Activated naive CD8-positive, alpha-beta T cell treated with anti-CD3 and anti-CD28 coated beads for 36 hours (primary cell): ENCODE measurements around the gene RHOBTB1. TPM values are rescaled to one million over a fixed set of nuclear protein-coding genes. Genes with fewer than 3 reads are reported as not detected.
A peak's percentile ranks its signal among the peaks of the same experiment; 100 is the strongest.

Experiments
- DNase-seq: peaks from one replicate; pipeline ENCODE4 v3.0.0; 2021
- H3K27ac Mint-ChIP-seq: one replicate; pipeline ENCODE4 v1.8.0; 2022; ENCODE audit warnings: mild to moderate bottlenecking, moderate library complexity, mixed read lengths
- H3K27me3 Mint-ChIP-seq: one replicate; pipeline ENCODE4 v1.8.0; 2022; ENCODE audit warnings: mild to moderate bottlenecking, mixed read lengths
- H3K36me3 Mint-ChIP-seq: one replicate; pipeline ENCODE4 v1.8.0; 2021; ENCODE audit warnings: mild to moderate bottlenecking, mixed read lengths
- H3K4me1 Mint-ChIP-seq: one replicate; pipeline ENCODE4 v1.8.0; 2021; ENCODE audit warnings: mixed read lengths
- H3K4me3 Mint-ChIP-seq: one replicate; pipeline ENCODE4 v1.8.0; 2022; ENCODE audit warnings: mild to moderate bottlenecking, moderate library complexity, mixed read lengths
- H3K9me3 Mint-ChIP-seq: one replicate; pipeline ENCODE4 v1.8.0; 2022; ENCODE audit warnings: mixed read lengths
- total RNA-seq, 2 experiments: library from RNA; stranded (reverse); gene quantifications; one replicate each; pipeline ENCODE4 v1.2.3, GENCODE V29; 2021

The RHOBTB1 gene
- total RNA-seq, 2 experiments from 2014 or later = 0.16 TPM; not detected in 1

DNA sequence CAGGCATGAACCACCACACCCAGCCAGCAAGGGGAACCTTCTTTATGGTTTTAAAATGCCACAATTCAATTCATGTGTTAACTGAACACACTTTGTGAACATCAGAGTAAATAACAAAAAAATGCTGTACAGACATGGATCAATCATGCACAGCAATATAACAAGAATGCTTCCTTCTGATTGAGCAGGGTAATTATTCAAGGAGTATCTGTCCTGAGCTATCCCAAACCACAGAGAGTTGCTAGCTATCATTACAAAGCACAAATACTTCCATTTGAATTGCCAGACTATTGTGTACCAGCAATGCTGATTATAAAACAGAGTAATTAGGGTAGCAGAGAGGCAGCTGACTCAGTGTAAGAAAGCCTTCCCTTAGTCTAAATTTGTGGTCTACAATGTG is 11.3 kb upstream of the RHOBTB1 start:
- DNase-seq = no peak
- Mint-ChIP-seq H3K9me3 (no peaks in the 10 kb centered on the region), H3K4me1 (no peaks in the 10 kb centered on the region), H3K27me3 (peaks cover 6% of the 10 kb centered on the region), H3K4me3 (no peak overlapping the region), H3K27ac (no peak overlapping the region), H3K36me3 (no peaks in the 10 kb centered on the region)

GRCh38 chr10:60954035-60954434 is 10.1 kb upstream of the RHOBTB1 start:
- Mint-ChIP-seq H3K27me3 (peaks cover 11% of the 10 kb centered on the region), H3K36me3 (no peaks in the 10 kb centered on the region), H3K27ac (no peak overlapping the region)

DNA sequence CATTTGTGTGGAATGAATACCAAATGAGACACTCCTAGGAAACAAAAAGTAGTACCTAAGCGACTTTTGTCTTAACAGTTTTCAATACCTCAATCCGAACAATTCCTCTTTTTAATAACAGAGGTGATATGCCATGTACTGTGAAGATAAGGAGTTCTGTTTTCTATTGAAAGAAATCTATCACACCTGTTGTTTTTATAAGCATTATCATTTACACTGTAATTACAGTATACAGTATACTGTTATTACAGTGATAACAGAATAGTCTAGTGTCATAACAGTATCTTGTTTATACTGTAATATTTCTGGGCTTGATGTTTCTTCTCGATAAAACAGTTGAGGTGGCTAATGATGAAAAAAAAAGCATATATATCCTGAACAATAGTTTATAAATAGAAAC is 9.4 kb upstream of the RHOBTB1 start:
- Mint-ChIP-seq H3K27ac (no peak overlapping the region), H3K36me3 (no peaks in the 10 kb centered on the region), H3K9me3 (no peaks in the 10 kb centered on the region), H3K27me3 (peaks cover 17% of the 10 kb centered on the region), H3K4me1 (no peaks in the 10 kb centered on the region), H3K4me3 (no peak overlapping the region)
- no peak for DNase-seq

More at GRCh38 chr10:60954035-60954434, 10.1 kb upstream of the RHOBTB1 start:
- H3K4me1 Mint-ChIP-seq = no peaks in the 10 kb centered on the region
- no peak overlapping the region for H3K4me3 Mint-ChIP-seq
- no peaks in the 10 kb centered on the region for H3K9me3 Mint-ChIP-seq
- no peak for DNase-seq

DNA sequence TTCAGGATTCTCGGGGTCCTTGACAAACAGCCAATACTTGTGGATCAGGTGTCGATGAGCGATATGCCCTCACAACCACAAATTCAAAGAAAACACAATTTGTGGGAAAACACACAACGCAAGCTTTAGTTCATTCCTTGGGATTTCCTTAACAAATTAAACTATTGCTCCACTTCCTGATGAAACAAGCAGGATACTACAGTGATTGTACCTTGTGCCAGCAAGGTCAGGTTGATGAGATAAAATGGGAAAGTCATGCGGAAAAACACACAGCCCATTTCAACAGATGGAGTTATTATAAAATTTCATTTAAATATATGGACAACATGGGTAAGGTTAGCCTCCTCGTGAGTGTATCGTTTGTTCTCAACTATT is 8.8 kb upstream of the RHOBTB1 start:
- peaks cover 22% of the 10 kb centered on the region for H3K27me3 Mint-ChIP-seq
- no peak for DNase-seq
- H3K9me3 Mint-ChIP-seq = no peaks in the 10 kb centered on the region
- no peaks in the 10 kb centered on the region for H3K36me3 Mint-ChIP-seq
- no peak overlapping the region for H3K4me3 Mint-ChIP-seq
- no peak overlapping the region for H3K27ac Mint-ChIP-seq
- H3K4me1 Mint-ChIP-seq = no peaks in the 10 kb centered on the region

- Mint-ChIP-seq H3K27me3 (peaks cover 22% of the 10 kb centered on the region), H3K4me3 (no peak overlapping the region), H3K4me1 (no peaks in the 10 kb centered on the region), H3K36me3 (no peaks in the 10 kb centered on the region), H3K9me3 (no peaks in the 10 kb centered on the region), H3K27ac (no peak overlapping the region)
- DNase-seq = no peak
Measured at GRCh38 chr10:60952067-60952845, 8.3 kb upstream of the RHOBTB1 start.

DNA sequence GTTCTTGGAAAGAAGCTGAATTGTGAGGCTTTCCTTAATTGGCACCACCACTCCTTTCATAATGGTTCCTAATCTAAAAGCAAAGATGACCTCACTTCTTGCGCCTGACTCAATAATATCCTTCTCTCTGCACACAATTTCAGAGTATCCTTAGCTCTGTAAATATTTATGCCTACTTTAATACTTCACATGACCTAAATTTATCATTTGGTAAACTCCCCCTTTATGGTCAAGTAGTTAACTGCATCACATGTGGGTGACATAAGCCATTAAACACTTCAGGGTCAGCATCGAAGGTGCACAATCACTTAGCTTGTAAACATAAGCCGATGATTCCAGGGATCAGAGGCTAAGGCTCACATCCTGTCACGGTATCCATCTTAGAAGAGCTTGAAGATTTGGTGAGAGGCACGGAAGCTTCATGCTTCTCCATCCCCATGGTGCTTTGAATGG is 7.3 kb upstream of the RHOBTB1 start:
- Mint-ChIP-seq H3K4me3 (no peak overlapping the region), H3K4me1 (no peaks in the 10 kb centered on the region), H3K36me3 (no peaks in the 10 kb centered on the region), H3K27me3 (peaks cover 30% of the 10 kb centered on the region), H3K27ac (no peak overlapping the region), H3K9me3 (no peaks in the 10 kb centered on the region)
- DNase-seq = no peak

DNA sequence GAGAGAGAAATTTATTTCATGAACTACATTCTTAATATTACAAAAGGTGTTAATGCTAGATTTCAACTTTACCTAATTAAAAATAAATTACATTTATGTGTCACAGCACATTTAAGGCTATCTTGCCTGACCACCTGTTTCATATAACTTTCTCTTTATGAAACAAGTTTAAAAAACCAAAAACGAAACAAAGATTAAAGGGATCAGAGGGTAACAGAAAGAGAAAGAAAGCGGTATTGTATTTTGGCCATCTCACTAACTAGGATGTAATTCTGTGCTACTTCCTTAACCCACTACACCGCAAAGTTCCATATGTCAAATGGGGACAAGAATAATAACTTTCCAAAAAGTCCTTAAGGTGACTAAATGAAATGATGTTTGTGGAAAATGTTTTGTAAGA is 6.3 kb upstream of the RHOBTB1 start:
- no peak for DNase-seq
- Mint-ChIP-seq H3K36me3 (no peaks in the 10 kb centered on the region), H3K4me3 (no peak overlapping the region), H3K4me1 (no peaks in the 10 kb centered on the region), H3K27me3 (peaks cover 37% of the 10 kb centered on the region), H3K9me3 (no peaks in the 10 kb centered on the region), H3K27ac (no peak overlapping the region)

- no peak for DNase-seq
- no peaks in the 10 kb centered on the region for H3K36me3 Mint-ChIP-seq
- peaks cover 3% of the 10 kb centered on the region for H3K4me1 Mint-ChIP-seq
- H3K27ac Mint-ChIP-seq = no peak overlapping the region
- peaks cover 46% of the 10 kb centered on the region for H3K27me3 Mint-ChIP-seq
- H3K9me3 Mint-ChIP-seq = no peaks in the 10 kb centered on the region
- no peak overlapping the region for H3K4me3 Mint-ChIP-seq
Measured at GRCh38 chr10:60948851-60949250, 4.9 kb upstream of the RHOBTB1 start.

DNA sequence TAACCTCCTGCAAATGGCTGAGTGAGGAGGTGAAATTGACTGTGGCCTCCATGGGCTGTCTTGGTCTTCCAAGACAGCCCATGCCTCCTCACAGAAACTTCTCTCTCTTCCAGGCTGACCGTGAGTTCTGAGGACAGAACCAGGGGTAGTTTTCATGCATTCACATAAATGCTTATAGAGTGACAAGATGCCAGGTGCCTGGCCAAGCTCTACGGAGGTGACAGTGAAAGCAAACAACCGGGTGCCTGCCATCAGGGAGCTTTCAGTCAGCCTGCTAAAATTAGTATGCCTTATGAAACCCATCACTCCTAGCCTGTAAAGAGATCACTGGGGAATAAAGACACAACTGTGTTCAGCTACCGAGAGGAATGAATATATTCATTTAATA is 919 bp upstream of the RHOBTB1 start:
- H3K27ac Mint-ChIP-seq = no peak overlapping the region
- no peak for DNase-seq
- H3K36me3 Mint-ChIP-seq = no peaks in the 10 kb centered on the region
- H3K4me1 Mint-ChIP-seq = peaks cover 7% of the 10 kb centered on the region
- peaks cover 76% of the 10 kb centered on the region for H3K27me3 Mint-ChIP-seq
- no peaks in the 10 kb centered on the region for H3K9me3 Mint-ChIP-seq
- H3K4me3 Mint-ChIP-seq = peak overlapping the region; percentile 10

DNA sequence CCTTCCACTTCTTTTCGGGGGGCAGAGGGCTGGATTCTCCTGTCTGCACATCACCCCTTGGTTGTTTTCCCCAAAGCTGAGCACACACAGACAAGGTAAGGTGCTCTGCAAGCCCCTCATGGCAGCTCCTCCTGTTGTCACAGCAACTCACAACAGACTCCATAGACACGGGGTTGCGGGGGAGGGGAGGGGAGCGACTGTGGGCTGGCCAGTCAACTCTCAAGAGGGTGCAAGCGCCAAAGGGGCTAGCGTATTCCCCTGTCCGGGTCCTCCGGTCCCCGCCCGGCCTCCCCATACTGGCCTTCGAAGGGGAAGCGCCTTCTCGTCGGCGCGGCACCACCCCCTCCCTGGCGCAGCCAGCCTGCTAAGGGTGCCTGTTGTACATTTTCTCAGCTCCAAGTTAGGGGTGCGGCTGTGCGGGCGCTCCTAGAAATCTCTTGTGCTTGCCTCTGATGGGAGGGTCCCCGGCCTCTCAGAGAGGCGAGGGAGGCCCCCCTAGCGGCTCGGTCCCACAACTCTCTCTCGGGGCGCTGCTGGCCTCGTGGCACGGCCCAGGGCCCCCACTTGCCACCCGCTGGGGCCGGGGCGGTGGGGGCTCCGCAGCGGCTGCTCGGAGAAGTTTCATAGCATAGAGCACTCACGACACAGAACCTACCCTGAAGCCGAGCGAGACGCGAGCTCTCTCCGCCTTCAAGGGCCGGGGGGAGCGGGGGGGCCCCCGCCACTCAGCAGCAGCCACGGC is 498 bp downstream of the RHOBTB1 start:
- Mint-ChIP-seq H3K27me3 (peaks cover 77% of the 10 kb centered on the region), H3K9me3 (no peaks in the 10 kb centered on the region), H3K36me3 (no peaks in the 10 kb centered on the region), H3K27ac (no peak overlapping the region), H3K4me1 (peaks cover 7% of the 10 kb centered on the region), H3K4me3 (no peak overlapping the region)
- peak; percentile 3 for DNase-seq

- no peak for DNase-seq
- Mint-ChIP-seq H3K4me1 (peaks cover 7% of the 10 kb centered on the region), H3K27me3 (peaks cover 72% of the 10 kb centered on the region), H3K4me3 (no peak overlapping the region), H3K27ac (no peak overlapping the region), H3K9me3 (no peaks in the 10 kb centered on the region), H3K36me3 (no peaks in the 10 kb centered on the region)
Measured at GRCh38 chr10:60942788-60943315, 1.1 kb downstream of the RHOBTB1 start.

GRCh38 chr10:60942134-60942787 is 1.7 kb downstream of the RHOBTB1 start:
- Mint-ChIP-seq H3K9me3 (no peaks in the 10 kb centered on the region), H3K4me1 (peaks cover 7% of the 10 kb centered on the region), H3K36me3 (no peaks in the 10 kb centered on the region), H3K27ac (no peak overlapping the region), H3K27me3 (peaks cover 72% of the 10 kb centered on the region), H3K4me3 (no peak overlapping the region)
- no peak for DNase-seq

DNA sequence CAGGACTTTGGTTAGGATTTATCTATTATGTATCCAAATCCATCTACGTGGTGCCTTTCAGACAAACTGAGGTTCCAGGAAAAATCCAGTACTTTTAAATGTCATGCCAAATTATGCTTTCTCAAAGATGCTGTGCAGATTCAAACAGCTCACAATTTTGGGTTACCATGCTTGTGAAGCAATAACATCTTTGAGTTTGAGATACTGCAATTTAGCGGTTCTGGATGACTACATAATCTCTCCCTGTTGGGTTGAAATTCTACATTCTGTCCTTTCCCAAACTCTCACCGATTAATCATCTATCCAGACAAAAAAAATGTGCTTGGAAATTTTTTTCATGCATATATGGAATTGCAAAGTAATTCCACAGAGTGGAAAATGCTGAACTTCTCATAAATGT is 3.5 kb downstream of the RHOBTB1 start:
- no peak for DNase-seq
- Mint-ChIP-seq H3K27me3 (peaks cover 59% of the 10 kb centered on the region), H3K4me1 (peaks cover 7% of the 10 kb centered on the region), H3K4me3 (no peak overlapping the region), H3K9me3 (no peaks in the 10 kb centered on the region), H3K36me3 (no peaks in the 10 kb centered on the region), H3K27ac (no peak overlapping the region)

DNA sequence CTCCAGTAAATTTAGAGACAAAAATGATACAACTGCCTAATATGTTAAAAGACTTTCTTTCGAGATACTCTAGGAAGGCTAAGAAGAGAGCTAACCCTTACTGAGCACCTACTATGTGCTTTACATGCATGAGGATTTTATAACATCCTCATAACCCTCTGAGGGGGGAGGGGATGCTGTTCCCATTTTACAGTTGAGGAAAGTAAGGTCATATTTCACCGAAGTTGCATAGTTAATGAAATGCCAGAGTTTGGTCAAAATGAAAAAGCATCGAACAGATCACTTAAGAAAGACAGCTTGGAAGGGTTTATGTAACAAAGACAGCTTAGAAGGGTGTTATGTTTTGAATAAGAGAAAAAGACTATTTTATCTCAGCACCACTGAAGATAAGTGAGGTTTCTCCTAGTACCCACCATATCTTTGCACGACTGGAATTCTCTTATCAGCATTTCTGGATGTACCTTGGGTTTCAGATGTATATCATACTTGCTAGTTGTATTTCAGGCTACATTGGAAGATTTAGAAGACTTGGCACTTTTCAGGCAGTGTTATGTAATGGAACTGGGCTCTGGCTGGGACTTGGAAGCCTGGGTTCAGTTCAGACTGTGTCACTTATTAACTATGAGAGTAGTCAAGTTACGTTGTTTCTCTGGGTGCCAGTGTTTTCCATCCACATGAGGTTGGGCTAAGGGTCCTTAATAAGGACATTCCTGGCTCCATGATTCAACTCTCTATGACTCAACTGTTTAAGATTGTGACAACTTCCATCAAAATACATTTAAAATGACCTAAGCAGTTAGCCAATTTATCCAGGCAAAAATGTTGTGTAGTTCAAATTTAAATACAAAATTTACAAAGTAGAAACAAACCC is 6.0 kb downstream of the RHOBTB1 start:
- no peak overlapping the region for H3K4me3 Mint-ChIP-seq

More for the DNA sequence above, 6.0 kb downstream of the RHOBTB1 start:
- peaks cover 2% of the 10 kb centered on the region for H3K4me1 Mint-ChIP-seq
- peaks cover 41% of the 10 kb centered on the region for H3K27me3 Mint-ChIP-seq
- no peak for DNase-seq
- no peaks in the 10 kb centered on the region for H3K36me3 Mint-ChIP-seq
- H3K9me3 Mint-ChIP-seq = no peaks in the 10 kb centered on the region
- no peak overlapping the region for H3K27ac Mint-ChIP-seq
